ENCODE measurements around the gene E2F6. TPM values are rescaled to one million over a fixed set of nuclear protein-coding genes. Genes with fewer than 3 reads are reported as not detected.

The E2F6 gene
- total and polyA plus RNA-seq, 2 experiments from 2014 or later = 22.6 to 27.2 TPM

- DNase-seq (ENCODE audit: low read depth in 1 of 2, low spot score in 1 of 2) = peak in 1 of 2 donors; percentile 94
- TF ChIP-seq CTCF (IDR thresholded peaks at IDR 0.05; ENCODE audit: low read depth, low read length) = no peak
- H3K4me3 ChIP-seq = peak overlapping the region; percentile 82
- no peaks in the 10 kb centered on the region for H3K4me1 ChIP-seq (ENCODE audit: low read depth)
- H3K27me3 ChIP-seq = no peaks in the 10 kb centered on the region
- no peaks in the 10 kb centered on the region for H3K9me3 ChIP-seq (ENCODE audit: low read depth)
- peak overlapping the region; percentile 83 for H3K27ac ChIP-seq
- no peaks in the 10 kb centered on the region for H3K36me3 ChIP-seq
Observed at GRCh38 chr2:11482473-11483035, 16.6 kb upstream of the E2F6 start.

- TF ChIP-seq CTCF (IDR thresholded peaks at IDR 0.05; ENCODE audit: low read depth, low read length) = no peak
- peak overlapping the region; percentile 82 for H3K4me3 ChIP-seq
- H3K4me1 ChIP-seq (ENCODE audit: low read depth) = no peaks in the 10 kb centered on the region
- H3K36me3 ChIP-seq = no peaks in the 10 kb centered on the region
- H3K9me3 ChIP-seq (ENCODE audit: low read depth) = no peaks in the 10 kb centered on the region
- DNase-seq (ENCODE audit: low read depth in 1 of 2, low spot score in 1 of 2) = peak in 1 of 2 donors; percentile 37
- H3K27ac ChIP-seq = no peak overlapping the region
- no peaks in the 10 kb centered on the region for H3K27me3 ChIP-seq
Observed at GRCh38 chr2:11481789-11482472, 16.0 kb upstream of the E2F6 start.

- Histone ChIP-seq H3K4me1 (ENCODE audit: low read depth) (no peaks in the 10 kb centered on the region), H3K36me3 (no peaks in the 10 kb centered on the region), H3K27me3 (no peaks in the 10 kb centered on the region), H3K27ac (no peak overlapping the region), H3K9me3 (ENCODE audit: low read depth) (no peaks in the 10 kb centered on the region), H3K4me3 (no peak overlapping the region)
- no peak for TF ChIP-seq CTCF (IDR thresholded peaks at IDR 0.05; ENCODE audit: low read depth, low read length)
- no peak for DNase-seq (ENCODE audit: low read depth in 1 of 2, low spot score in 1 of 2)
Observed at GRCh38 chr2:11481426-11481788, 15.4 kb upstream of the E2F6 start.

- Histone ChIP-seq H3K9me3 (ENCODE audit: low read depth) (no peaks in the 10 kb centered on the region), H3K27me3 (no peaks in the 10 kb centered on the region), H3K27ac (no peak overlapping the region), H3K4me3 (no peak overlapping the region), H3K36me3 (no peaks in the 10 kb centered on the region), H3K4me1 (ENCODE audit: low read depth) (no peaks in the 10 kb centered on the region)
- no peak for TF ChIP-seq CTCF (IDR thresholded peaks at IDR 0.05; ENCODE audit: low read depth, low read length)
- no peak for DNase-seq (ENCODE audit: low read depth in 1 of 2, low spot score in 1 of 2)
Observed at GRCh38 chr2:11480859-11481258, 14.9 kb upstream of the E2F6 start.

GRCh38 chr2:11480406-11480805 lies 14.4 kb upstream of the E2F6 start:
- H3K4me3 ChIP-seq = no peak overlapping the region
- H3K27ac ChIP-seq = no peak overlapping the region
- H3K4me1 ChIP-seq (ENCODE audit: low read depth) = no peaks in the 10 kb centered on the region
- no peaks in the 10 kb centered on the region for H3K36me3 ChIP-seq
- no peak for DNase-seq (ENCODE audit: low read depth in 1 of 2, low spot score in 1 of 2)
- H3K9me3 ChIP-seq (ENCODE audit: low read depth) = no peaks in the 10 kb centered on the region
- no peaks in the 10 kb centered on the region for H3K27me3 ChIP-seq
- no peak for TF ChIP-seq CTCF (IDR thresholded peaks at IDR 0.05; ENCODE audit: low read depth, low read length)
